T-helper 22 cell (primary cell): ENCODE data around the gene DNAJC2.
"Not testable (repeated sequence)": the region's sequence is repeated elsewhere in the genome, so short reads cannot be mapped to it uniquely, and the experiment has no call there.

Source experiments
- DNase-seq: peaks from one replicate; pipeline ENCODE4 v3.0.0-alpha.2; 2020; ENCODE audit warnings: low read depth

DNAJC2 gene

GRCh38 chr7:103343332-103343731 lies 1.2 kb downstream of the DNAJC2 start:
- DNase-seq, result no peak

GRCh38 chr7:103341466-103341865 lies 3.1 kb downstream of the DNAJC2 start:
- DNase-seq, result no peak

- DNase-seq, result no peak
Measured at GRCh38 chr7:103338864-103339263, 5.7 kb downstream of the DNAJC2 start.

- no peak for DNase-seq
Measured at GRCh38 chr7:103336761-103337160, 7.8 kb downstream of the DNAJC2 start.

GRCh38 chr7:103325744-103326143 lies 18.8 kb downstream of the DNAJC2 start:
- no peak for DNase-seq

GRCh38 chr7:103317009-103317408 lies 27.6 kb downstream of the DNAJC2 start:
- DNase-seq, result no peak

- DNase-seq, result no peak
Measured at GRCh38 chr7:103316380-103316941, 28.1 kb downstream of the DNAJC2 start.

GRCh38 chr7:103314852-103315251 lies 29.7 kb downstream of the DNAJC2 start:
- DNase-seq, result no peak

GRCh38 chr7:103307503-103308231 lies 36.9 kb downstream of the DNAJC2 start:
- no peak for DNase-seq

- no peak for DNase-seq
Measured at GRCh38 chr7:103301441-103301840, 43.1 kb downstream of the DNAJC2 start.

- DNase-seq, result no peak
Measured at GRCh38 chr7:103299660-103300059, 44.9 kb downstream of the DNAJC2 start.

GRCh38 chr7:103297837-103298179 lies 46.8 kb downstream of the DNAJC2 start:
- no peak for DNase-seq

- DNase-seq, result peak; percentile 89
Measured at GRCh38 chr7:103296901-103297836, 47.4 kb downstream of the DNAJC2 start, which contains the start of gene PMPCB. Gene PMPCB (plus strand): TSS chr7:103297435. CDS start chr7:103297460, 25 bp downstream.

- no peak for DNase-seq
Measured at GRCh38 chr7:103293526-103293925, 51.0 kb downstream of the DNAJC2 start.

GRCh38 chr7:103292122-103292521 lies 52.4 kb downstream of the DNAJC2 start:
- no peak for DNase-seq

GRCh38 chr7:103282802-103283427 lies 61.7 kb downstream of the DNAJC2 start:
- DNase-seq, result not testable (repeated sequence)

- DNase-seq, result not testable (repeated sequence)
Measured at GRCh38 chr7:103280803-103281155, 63.8 kb downstream of the DNAJC2 start.

GRCh38 chr7:103279963-103280802 lies 64.4 kb downstream of the DNAJC2 start:
- peak; percentile 91 for DNase-seq

- not testable (repeated sequence) for DNase-seq
Measured at GRCh38 chr7:103279636-103279962, 65.0 kb downstream of the DNAJC2 start.

GRCh38 chr7:103278195-103278594 lies 66.4 kb downstream of the DNAJC2 start:
- not testable (repeated sequence) for DNase-seq

- not testable (repeated sequence) for DNase-seq
Measured at GRCh38 chr7:103274867-103275266, 69.7 kb downstream of the DNAJC2 start.
